Fibroblast of skin of back (primary cell): ENCODE measurements around the gene OR4D2. TPM values are rescaled to one million over a fixed set of nuclear protein-coding genes. Genes with fewer than 3 reads are reported as not detected.
"Not testable (repeated sequence)": the region's sequence is repeated elsewhere in the genome, so short reads cannot be mapped to it uniquely, and the experiment has no call there.

ENCODE experiments used
- DNase-seq: peaks from one replicate; pipeline ENCODE4 v3.0.0-alpha.2; 2013
- polyA plus RNA-seq, 2 experiments: library from polyadenylated mRNA; unstranded; fragments of 120-200 nt; gene quantifications; one replicate each; pipeline ENCODE4 v1.2.1, GENCODE V29; 2013; ENCODE audit not compliant: insufficient read length in 2 of 2

Gene OR4D2
- not detected for polyA plus RNA-seq (2013, experiment 1 of 2; ENCODE audit: insufficient read length)
- polyA plus RNA-seq (2013, experiment 2 of 2; ENCODE audit: insufficient read length), result not detected

DNA sequence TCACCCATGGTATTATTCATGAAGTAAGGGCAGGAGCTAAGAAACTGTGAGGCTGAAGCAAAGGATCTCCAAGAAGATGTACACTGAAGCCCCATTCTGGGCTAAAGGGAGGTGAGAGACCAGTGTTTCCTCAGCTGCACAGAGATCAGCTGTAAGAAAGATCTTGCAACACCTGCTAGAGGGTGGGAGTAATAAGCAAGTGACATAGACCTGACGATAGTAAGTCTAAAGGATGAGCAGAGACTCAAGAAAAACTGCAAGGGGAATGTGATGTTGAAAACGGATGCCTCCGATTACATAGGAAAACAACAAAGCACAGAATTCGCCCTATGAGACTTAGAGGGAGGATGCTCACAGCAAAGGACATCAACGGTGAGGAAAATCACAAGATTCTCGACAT, at the start of gene OR4D2:
OR4D2 (plus strand) TSS at position 301 of the 400 bp plus-strand sequence. CDS start 2,674 bp downstream, outside the sequence.
- DNase-seq, result no peak

DNA sequence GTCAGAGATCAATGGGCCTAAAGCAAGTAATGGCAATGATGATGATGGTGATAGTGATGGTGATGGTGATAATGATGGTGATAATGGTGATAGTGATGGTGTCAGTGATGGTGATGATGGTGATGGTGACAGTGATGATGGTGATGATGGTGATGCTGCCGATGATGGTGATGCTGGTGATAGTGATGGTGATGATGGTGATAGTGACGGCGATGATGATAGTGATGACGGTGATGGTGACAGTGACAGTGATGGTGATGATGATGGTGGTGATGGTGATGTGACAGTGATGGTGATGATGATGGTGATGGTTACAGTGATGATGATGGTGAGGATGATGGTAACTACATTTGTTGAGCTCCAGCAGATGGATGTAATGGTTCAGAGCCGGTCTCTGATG, 49.4 kb upstream of the OR4D2 start:
- no peak for DNase-seq

DNA sequence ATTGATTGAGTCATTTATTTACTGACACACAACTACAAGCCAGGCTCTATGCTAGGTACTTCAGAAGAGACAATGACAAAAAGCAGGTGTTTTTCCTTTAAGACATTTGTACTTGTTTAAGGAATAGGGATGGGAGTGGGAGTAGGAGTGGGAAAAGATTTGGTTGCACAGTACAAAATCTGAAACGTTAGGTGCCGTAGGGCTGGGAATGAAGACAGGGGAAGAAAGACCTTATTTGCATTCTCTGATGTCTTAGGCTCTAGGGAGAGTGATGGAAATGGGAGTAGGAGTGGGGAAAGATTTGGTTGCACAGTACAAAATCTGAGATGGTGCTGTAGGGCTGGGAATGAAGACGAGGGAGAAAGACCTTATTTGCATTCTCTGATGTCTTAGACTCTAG, 47.3 kb upstream of the OR4D2 start:
- no peak for DNase-seq

DNA sequence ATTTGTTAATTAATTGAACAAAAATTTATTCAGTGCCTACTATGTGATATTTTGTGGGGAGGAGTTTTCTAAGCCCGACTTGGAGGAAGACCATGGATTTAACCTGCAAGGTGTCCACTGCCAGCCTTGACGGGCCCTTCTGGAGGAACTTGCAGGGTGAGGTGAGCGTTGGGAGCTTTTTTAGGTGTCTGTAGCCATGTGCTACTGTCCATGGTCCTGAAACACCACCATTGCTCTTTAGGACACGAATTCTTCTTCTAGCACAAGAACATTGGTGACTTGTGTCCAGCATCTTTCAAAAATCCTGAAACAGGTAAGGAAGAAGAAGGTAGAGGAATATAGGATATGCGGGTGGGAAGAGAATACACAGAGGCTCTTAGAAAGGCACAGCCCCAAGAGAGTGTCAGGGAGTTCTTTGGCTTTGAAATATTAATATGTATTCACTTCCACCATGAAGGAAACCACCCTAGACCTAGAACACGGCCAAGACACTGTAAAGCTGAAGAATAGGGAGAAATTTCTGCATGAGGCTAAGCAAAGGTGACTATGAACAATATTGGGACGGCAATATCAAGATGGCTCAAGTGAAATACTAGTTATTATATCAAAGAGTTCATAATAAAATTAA, 46.5 kb upstream of the OR4D2 start:
- DNase-seq, result peak; percentile 55

DNA sequence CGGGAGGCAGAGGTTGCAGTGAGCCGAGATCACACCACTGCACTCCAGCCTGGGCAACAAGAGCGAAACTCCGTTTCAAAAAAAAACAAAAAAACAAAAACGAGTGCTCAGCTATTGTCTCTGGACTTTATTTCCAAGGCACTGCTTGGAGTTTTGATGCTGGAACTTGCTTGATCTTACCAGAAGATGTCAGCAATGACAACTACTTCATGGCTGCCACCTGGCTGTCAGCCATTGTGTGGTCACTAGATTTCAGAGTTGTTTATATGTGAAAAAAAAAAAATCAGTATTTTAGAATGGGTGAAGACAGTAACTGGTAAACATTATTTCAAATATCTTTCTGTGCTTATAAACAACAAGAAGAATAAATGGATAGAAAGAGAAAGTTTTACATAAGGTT, 44.9 kb upstream of the OR4D2 start:
- peak; percentile 9 for DNase-seq

DNA sequence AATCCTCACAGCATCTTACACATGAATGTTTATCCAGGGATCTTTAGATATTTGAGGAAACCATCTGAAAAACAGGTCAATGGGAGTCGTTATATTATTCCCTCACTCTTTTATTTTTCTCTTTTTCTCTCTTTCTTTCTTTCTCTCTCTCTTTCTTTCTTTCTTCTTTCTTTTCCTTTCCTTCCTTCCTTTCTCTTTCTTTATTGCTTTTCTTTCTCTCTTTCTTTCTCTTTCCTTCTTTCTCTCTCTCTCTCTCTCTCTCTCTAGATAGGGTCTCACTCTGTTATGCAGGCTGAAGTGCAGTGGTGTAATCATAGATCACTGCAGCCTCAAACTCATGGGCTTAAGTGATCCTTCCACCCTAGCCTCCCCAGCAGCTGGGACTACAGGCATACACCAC, 38.9 kb upstream of the OR4D2 start:
- DNase-seq, result no peak

DNA sequence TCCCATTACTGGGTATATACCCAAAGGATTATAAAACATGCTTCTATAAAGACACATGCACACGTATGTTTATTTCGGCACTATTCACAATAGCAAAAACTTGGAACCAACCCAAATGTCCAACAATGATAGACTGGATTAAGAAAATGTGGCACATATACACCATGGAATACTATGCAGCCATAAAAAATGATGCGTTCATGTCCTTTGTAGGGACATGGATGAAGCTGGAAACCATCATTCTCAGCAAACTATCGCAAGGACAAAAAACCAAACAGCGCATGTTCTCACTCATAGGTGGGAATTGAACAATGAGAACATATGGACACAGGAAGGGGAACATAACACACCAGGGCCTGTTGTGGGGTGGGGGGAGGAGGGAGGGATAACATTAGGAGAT, 34.1 kb upstream of the OR4D2 start:
- DNase-seq, result not testable (repeated sequence)

DNA sequence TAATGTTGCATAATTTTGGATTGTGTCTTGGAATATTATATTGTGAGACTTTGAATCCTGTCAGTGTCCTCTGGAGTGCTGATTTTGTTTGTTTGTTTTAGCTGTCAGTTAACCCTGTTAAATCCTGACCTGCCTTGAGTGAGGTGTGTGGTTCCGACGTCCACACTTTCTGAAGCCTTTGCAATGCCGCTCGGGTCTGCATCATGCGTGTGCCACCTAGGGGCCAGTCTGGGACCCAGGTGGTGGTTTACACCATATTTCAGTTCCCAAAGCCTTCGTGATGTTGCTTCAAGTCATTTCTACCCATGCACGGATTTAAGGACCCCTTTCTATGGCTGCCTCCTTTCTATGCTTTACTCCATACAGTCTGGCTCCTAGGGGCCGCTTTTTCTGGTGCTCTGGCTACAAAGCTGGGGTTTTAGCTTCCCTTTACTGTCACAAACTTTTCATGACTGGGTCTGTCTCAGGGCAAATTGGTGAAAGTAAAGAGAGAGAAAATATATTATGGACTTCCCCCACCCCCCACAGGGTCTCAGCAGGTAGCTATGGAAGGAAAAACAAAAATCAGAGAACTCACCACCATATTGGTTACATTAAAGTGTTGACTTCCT, 30.0 kb upstream of the OR4D2 start:
- peak; percentile 8 for DNase-seq

DNA sequence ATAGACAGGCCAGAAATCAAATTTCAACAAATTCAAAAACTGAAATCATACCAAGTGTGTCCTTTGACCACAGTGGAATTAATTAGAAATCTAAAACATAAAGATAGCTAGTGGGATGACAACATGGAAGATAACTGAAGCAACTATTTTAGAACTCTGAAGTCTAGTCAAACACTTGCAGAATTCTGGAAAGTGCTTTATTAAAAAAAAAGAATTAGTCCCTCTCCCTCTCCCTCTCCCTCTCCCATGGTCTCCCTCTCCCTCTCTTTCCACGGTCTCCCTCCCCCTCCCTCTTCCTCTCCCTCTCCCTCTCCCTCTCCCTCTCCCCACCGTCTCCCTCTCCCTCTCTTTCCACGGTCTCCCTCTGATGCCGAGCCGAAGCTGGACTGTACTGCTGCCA, 25.3 kb upstream of the OR4D2 start:
- DNase-seq, result no peak

DNA sequence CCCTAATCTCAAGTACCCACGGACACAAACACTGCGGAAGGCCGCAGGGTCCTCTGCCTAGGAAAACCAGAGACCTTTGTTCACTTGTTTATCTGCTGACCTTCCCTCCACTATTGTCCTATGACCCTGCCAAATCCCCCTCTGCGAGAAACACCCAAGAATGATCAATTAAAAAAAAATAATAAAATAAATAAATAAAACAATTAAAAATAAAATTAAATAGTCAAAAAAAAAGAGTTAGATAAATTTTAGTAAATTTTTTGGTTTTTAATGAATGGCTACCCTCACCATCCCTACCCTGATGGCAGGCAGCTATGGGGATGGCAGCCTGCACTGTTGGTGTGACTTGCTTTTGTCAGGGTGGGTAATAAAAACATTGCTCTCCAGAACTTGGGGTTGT, 23.4 kb upstream of the OR4D2 start:
- DNase-seq, result not testable (repeated sequence)

DNA sequence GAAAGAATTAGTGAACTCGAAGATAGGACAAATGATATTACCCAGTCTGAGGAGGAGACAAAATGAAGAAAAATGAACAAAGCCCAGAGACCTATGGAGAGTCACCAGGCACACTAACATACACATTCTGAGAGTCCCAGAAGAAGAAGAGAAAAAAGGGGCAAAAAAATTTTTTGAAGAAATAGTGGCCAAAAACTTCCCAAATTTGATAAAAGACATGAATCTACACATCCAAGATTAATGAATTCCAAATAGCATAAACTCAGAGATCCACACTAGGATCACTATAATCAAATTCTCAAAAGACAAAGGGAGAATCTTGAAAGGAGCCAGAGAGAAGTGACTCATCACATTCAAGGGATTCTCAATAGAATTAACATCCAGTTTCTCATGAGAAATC, 22.0 kb upstream of the OR4D2 start:
- DNase-seq, result no peak

DNA sequence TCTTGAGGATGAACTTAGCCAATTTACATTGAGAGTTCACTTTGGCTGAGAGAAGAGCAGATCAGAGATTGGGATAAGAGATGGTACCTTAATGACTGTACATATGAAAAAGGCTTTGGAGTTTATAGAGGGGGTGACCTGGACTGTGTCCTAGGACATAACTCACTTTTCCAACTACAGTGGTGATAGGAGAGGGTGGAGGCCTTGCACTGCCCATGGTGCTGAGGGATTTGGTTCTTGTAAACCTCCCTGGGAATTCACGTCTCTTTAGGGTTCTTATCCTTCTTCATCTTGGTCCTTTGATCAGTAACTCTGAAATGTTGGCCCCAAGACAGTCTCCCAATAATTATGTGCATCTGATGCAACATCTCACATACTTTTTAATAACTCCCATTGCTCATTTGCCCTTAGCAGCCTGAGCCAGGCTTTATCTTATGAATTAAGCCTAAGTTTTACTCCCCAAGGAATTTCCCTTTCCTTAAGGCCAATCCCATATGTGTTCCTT, 18.8 kb upstream of the OR4D2 start, which contains the start of gene OR4D1:
OR4D1 (plus strand) TSS at position 455 of the 505 bp plus-strand sequence. CDS start 6,770 bp downstream, outside the sequence.
- DNase-seq, result no peak

DNA sequence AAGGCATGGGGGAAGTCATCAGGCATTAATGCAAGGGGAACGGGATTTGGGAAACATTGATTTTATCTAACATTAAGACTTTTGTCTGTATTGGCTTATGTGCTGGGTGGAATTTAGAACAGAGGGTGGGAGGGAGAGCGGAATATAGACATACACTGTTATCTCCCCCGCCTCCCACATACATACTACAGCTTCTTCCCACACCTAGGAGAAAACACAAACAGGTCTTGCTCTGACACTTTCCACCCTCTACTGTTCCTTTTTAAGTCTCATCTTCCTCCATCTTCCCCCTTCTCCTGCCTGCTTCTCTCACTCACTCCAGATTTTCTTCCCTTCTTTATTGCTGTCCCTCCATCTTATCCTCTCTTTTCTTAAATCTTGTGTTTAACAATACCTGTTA, 18.2 kb upstream of the OR4D2 start:
- no peak for DNase-seq

DNA sequence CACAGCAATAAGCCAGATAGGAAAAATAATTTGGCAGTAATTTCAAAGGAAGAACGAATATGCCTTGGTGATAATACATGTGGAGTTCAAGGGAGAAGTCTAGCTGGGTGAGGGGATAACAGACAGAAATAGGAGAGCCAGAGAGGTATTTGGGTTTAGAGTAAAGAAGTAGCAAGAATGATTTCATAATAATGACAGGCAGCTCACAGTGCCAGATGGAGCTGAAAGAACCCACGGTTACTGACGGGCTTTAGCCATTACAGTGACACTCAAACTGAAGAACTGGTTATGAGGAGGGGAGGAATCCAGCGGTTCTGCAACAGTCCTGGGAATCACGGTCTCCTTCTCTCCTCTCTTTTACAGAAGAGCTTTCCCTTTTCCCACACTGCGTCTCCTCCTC, 16.4 kb upstream of the OR4D2 start:
- no peak for DNase-seq

DNA sequence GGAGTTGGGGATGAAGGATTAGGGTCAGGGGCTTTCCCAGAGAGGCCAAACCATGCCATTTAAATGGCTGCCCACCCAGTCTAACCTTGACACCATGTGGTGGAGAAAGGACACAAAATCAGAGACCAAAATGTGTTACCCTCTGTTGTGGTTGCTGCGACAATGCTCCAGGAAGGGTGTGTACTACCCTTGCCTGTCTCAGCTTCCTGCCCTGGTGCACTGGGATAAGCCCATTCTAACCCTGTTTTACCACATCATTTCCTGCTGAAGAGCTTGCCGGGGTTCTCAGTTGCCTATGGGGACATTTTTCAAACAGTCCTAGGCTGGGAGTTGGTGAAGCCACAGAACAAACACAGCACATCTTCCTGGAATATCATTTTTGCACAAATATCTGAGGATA, 13.7 kb upstream of the OR4D2 start:
- DNase-seq, result no peak

DNA sequence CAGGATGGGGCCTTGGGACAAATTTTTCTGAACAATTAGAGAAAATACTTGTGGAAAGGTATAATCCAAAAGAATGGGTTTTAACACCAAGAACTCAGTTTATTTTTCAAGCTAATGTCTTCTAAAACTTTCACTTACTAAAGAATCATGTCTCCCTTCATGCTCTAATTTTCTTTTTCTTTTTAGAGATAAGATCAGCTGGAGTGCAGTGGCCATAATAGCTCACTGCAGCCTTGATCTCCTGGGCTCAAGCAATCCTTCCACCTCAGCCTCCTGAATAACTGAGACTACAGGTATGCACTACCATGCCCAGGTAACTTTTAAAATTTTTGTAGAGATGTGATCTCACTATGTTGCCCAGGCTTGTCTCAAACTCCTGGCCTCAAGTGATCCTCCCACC, 13.1 kb upstream of the OR4D2 start:
- no peak for DNase-seq

DNA sequence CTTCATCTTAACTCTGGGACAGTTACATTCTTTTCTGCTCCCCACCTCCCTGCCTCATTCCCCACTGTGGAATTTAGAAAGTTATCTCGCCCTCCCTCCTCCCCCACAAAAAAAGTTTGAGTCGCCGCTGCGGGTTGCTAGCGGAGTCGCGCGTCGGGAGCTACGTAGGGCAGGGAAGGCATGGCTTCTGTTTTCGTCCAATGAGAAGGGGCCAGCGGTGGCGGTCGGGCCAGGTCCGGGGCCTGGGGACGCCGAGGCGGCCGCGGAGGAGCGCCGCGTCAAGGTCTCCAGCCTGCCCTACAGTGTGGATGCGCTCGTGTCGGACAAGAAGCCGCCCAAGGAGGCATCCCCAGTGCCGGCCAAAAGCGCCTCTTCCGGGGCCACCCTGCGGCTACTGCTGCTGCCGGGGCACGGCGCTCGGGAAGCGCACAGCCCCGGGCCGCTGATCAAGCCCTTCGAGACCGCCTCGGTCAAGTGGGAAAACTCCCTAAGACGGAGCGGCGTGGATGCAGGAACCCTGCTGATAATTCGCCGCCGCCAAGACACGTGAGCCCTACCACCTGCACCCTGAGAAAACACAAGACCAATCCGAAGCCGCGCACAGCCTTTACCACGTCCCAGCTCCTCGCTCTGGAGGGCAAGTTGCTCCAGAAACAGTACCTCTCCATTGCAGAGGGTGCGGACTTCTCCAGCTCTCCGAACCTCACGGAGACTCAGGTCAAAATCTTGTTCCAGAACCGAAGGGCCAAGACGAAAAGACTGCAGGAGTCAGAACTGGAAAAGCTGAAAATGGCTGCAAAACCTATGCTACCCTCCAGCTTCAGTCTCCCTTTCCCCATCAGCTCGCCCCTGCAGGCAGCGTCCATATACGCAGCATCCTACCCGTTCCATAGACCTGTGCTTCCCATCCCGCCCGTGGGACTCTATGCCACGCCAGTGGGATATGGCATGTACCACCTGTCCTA, 9.7 kb upstream of the OR4D2 start:
- DNase-seq, result no peak

DNA sequence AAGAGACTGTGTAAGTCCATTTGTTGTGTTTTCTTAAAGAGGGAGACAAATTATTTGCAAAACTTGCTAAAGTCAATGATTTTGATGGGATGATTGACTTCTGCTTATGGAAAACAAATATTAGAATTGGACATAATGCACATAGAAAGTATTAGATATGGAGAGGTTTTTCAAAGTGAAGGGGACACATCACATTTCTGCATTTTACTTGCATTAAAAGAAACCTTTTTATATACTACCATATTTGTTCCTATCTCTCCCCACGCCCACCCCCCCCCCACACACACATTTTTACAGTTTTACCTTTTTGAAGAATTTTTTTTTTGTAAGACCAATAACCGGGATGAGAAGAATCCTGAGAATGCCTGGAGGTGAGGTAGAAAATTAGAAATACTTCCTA, 8.6 kb upstream of the OR4D2 start:
- no peak for DNase-seq

DNA sequence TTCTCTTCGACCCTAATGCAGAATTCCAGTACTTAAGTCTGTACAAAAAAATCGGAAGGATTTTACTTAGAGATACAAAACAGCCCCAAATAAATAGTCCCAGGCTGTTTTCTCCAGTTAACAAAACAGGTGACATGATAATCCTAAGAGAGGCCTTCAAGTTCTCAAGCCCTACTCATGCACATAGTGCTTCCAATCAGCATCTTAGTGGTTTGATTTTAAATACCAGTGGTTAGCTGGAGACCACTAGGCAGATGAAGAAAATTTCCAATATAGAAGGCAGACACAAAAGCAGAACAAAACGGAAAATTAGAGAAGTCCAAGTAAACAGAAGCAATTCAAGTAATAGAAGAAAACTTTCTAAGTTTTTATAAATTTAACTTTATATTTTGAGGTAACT, 5.2 kb upstream of the OR4D2 start:
- no peak for DNase-seq

DNA sequence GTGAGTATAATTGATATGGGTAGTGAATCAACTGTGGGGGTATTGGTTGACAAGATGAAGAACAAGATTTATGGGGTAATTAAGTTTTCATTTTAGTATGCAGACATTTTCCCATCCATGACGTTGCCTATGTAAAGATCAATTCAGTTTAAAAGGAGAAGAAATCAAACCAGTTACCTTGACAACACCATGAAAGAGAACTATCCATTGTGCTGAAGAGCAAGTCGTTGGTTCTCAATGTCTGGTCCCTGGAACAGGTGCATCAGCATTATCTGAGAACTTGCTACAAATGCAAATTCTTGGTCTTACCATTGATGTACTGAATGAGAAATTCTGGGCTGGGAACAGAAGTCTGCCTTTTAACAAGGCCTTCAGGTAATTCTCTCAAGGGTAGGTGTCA, 801 bp upstream of the OR4D2 start:
- DNase-seq, result no peak

DNA sequence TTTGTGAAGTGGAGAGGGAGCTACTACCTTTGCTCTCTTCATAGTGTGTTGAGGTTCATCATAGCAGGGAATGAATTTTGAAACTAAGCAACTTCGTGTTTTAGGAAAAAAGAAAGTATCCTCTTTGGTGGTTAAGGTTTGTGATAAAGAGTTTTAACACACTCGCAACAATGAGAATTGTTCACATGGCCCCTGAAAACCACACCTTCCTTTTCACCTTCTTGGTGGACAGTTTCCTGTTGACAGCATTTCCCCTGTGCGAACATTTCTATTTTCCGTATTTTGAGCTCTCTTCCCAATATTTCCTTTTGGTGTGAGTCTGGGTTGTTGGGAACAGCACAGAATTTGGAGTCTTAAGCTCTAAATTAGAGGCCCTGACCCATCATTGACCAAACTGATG, 3.8 kb downstream of the OR4D2 start:
- no peak for DNase-seq

DNA sequence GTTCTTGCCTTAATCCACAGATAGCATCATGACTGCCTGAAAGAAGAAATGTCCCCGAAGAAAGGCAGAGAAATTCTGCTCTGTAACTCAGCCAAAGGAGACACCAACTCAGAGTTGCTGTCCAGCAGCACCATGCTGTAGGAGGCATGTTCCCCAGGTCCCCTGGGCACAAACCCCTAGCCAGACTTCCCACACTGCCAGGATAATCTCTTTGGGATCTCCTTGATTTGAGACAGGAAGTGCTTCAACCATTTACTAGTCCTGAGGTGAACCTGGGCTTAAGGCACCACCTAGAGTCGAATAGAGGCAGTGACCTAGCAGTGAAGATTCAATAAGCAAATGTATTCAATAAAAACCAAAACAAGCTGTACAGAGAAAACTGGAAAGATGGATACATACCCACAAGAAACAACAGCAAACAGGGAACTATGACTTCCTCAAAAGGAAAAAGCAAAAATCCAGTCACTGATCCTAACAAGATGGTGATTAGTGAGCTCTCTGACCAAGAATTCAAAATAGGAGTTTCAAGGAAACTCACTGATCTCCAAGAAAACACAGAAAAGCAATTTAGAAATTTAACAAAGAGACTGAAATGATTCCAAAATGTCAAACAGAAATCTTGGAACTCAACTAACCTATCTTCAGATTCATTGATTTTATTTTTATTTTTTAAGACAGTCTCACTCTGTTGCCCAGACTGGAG, 5.7 kb downstream of the OR4D2 start:
- no peak for DNase-seq
